ENCODE measurements around the gene PLEKHD1.
"Not testable (repeated sequence)": the region's sequence is repeated elsewhere in the genome, so short reads cannot be mapped to it uniquely, and the experiment has no call there.

Gene PLEKHD1

DNA sequence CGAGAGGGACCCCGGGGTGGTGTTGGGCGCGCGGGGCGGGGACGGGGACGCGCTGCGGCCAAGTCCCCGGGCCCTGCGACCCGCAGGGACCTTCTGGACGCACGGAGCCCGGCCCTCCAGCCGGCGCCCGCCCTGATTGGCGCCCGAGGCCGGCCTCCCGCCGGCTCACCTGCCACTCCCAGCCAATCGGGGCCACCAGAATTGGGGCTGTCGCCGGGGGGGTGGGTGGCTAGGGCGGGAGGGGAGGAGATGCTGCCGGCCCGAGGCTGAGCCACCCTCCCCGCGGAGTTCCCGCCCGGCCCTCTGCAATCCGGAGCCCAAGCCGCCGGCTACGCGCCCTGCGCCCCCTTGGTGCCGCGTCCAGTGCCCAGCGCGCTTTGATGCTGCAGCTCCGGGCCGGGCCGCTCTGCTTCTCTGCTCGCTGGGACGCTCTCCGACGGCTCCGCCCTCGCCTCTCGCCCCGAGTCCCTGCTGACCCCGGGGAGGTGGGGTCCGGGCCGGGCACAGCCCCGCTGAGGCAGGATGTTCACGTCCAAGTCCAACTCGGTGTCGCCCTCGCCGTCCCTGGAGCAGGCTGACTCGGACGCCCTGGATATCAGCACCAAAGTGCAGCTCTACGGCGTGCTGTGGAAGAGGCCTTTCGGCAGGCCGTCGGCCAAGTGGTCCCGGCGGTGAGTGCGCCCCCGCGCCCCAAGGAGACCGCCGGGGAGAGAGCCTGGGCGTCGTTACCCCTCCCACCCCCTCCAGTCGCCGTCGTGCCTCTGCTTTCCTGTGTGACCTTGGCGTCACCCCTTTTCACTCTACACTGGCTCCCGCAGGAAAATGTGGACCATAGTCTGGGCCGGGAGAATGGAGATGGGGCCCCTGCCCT, at the start of gene PLEKHD1:
Gene PLEKHD1, plus strand, starts transcription at position 285 of the 871 bp plus-strand sequence. Its CDS starts 238 bp downstream, at position 523.
- DNase-seq (ENCODE audit: low read depth, low spot score): no peak

- no peak for DNase-seq (ENCODE audit: low read depth, low spot score)
Observed at GRCh38 chr14:69439521-69440270, 44.8 kb upstream of the PLEKHD1 start.

- DNase-seq (ENCODE audit: low read depth, low spot score): no peak
Observed at GRCh38 chr14:69441948-69442347, 42.6 kb upstream of the PLEKHD1 start.

DNA sequence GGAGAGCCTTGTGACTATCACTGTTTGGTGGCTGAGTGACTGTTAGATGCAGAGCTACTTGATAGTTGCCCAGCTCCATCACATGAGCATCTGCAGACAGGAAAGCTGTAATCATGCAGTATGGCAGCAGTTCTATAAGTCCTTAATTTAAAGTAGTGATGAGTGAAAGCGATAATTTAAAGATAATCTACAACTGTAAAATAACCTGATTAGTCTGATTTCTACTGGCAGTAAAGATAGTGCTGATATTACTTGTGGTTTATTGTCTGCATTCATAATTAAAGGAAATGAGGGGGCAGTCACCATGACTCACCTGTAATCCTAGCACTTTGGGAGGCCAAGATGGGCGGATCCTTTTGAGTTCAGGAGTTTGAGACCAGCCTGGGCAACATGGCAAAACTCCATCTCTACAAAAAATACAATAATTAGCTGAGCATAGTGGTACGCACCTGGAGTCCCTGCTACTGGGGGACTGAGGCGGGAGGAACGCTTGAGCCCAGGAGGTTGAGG, 41.2 kb upstream of the PLEKHD1 start:
- DNase-seq (ENCODE audit: low read depth, low spot score): no peak

GRCh38 chr14:69449216-69449615, 35.3 kb upstream of the PLEKHD1 start:
- no peak for DNase-seq (ENCODE audit: low read depth, low spot score)

- no peak for DNase-seq (ENCODE audit: low read depth, low spot score)
Observed at GRCh38 chr14:69451941-69452340, 32.6 kb upstream of the PLEKHD1 start.

DNA sequence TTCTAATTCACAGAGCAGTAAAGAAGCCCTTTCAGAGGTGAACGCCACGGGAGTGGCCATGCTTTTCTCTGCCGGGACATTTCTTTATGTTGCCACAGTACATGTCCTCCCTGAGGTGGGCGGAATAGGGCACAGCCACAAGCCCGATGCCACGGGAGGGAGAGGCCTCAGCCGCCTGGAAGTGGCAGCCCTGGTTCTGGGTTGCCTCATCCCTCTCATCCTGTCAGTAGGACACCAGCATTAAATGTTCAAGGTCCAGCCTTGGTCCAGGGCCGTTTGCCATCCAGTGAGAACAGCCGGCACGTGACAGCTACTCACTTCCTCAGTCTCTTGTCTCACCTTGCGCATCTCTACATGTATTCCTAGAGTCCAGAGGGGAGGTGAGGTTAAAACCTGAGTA, 26.2 kb upstream of the PLEKHD1 start:
- DNase-seq (ENCODE audit: low read depth, low spot score): no peak

DNA sequence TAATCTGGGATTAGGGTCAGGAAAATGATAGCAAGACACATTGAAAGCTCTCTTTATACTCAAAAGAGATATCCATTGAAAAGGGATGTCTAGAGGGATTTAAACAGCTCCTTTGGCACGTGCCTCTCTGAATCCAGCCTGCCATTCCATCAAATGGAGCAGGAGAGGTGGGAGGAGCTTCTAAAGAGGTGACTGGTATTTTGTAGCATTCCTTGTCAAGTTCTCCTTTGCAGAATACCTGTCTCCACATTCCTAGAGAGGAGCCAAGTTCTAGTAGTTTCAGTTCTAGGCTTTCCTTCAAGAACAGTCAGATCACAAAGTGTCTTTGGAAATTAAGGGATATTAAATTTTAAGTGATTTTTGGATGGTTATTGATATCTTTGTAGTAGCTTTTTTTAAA, 25.4 kb upstream of the PLEKHD1 start:
- DNase-seq (ENCODE audit: low read depth, low spot score): no peak

- peak; percentile 11 for DNase-seq (ENCODE audit: low read depth, low spot score)
Observed at GRCh38 chr14:69460093-69460701, 24.3 kb upstream of the PLEKHD1 start.

- no peak for DNase-seq (ENCODE audit: low read depth, low spot score)
Observed at GRCh38 chr14:69464379-69464778, 20.1 kb upstream of the PLEKHD1 start.

- DNase-seq (ENCODE audit: low read depth, low spot score): no peak
Observed at GRCh38 chr14:69464829-69465228, 19.7 kb upstream of the PLEKHD1 start.

DNA sequence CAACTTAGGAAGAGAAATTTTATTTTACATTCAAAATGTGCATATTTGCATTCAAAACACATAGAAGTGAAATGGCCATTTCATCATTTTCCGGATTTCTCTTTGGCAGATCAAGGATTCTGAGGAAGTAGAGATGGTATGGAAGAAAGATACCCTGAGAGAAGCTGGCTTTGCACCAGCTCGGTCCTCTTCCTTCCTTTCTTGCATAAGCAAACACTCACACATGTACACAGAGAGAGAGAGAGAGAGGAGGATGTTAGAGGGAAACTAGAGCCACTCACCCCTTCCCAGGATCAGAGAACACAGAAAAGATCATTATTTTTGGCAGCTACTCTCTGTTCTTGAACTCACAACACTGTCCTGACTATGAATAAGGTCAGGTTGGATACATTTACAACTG, 15.6 kb upstream of the PLEKHD1 start:
- DNase-seq (ENCODE audit: low read depth, low spot score): no peak

DNA sequence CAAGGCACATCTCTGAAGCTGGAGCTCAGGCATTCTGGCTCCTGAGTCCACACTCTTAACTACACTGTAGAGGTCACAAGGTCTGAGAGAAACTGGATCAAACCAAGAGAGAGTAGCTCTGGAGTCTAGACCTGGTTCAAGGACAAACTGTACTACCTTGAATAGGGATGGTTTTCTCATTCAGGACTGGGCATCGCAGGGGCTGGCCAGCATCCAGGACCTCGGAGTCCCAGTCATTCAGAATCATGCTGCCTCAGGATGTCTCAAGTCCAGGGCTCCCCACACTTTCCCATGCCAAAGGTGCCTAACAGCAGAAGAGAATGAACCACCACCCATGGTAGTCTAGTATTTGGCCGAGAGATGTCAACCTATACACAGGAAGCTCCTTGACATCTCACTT, 13.1 kb upstream of the PLEKHD1 start:
- DNase-seq (ENCODE audit: low read depth, low spot score): no peak

DNA sequence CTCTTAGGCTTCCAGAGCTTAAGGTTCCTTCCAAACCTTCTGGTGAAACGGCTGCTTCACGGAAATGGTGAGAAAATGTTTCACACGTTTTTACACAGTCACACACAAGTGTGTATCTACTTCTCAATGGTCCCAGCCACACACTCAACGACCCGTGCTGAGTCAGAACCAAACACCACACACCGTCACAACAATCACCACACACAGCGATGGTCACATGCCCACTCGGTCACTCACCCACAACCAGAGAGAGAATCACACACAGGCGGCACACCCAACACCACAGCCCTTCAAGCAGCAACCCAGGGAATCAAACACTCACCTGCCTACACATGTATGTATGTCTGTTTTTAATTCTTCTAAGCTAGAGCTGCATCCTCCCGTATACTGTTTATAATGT, 12.6 kb upstream of the PLEKHD1 start:
- no peak for DNase-seq (ENCODE audit: low read depth, low spot score)

- no peak for DNase-seq (ENCODE audit: low read depth, low spot score)
Observed at GRCh38 chr14:69473260-69473659, 11.3 kb upstream of the PLEKHD1 start.

- no peak for DNase-seq (ENCODE audit: low read depth, low spot score)
Observed at GRCh38 chr14:69473946-69474345, 10.6 kb upstream of the PLEKHD1 start.

GRCh38 chr14:69475194-69475818, 9.2 kb upstream of the PLEKHD1 start:
- no peak for DNase-seq (ENCODE audit: low read depth, low spot score)

DNA sequence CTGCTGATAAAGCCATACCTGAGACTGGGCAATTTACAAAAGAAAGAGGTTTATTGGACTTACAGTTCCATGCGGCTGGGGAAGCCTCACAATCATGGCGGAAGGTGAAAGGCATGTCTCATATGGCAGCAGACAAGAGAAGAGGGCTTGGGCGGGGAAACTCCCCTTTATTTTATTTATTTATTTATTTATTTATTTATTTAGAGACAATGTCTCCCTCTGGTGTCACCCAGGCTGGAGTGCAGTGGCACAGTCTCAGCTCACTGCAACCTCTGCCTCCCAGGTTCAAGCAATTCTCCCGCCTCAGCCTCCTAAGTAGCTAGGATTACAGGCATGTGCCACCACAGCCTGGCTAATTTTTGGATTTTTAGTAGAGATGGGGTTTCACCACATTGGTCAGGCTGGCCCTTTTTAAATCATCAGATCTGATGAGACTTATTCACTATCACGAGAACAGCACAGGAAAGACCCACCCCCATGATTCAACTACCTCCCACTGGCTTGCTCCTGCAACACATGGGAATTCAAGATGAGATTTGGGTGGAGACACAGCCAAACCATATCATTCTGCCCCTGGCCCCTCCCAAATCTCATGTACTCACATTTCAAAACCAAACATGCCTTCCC, 7.6 kb upstream of the PLEKHD1 start:
- DNase-seq (ENCODE audit: low read depth, low spot score): not testable (repeated sequence)

DNA sequence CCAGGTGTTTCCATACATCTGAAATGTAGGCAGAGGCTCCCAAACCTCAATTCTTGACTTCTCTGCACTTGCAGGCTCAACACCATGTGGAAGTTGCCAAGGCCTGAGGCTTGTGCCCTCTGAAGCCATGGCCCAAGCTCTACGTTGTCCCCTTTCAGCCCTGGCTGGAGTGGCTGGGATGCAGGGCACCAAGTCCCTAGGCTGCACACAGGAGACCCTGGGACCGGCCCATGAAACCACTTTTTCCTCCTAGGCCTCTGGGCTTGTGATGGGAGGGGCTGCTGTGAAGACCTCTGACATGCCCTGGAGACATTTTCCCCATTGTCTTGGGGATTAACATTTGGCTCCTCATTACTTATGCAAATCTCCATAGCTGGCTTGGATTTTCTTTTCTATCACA, 6.5 kb upstream of the PLEKHD1 start:
- DNase-seq (ENCODE audit: low read depth, low spot score): not testable (repeated sequence)

DNA sequence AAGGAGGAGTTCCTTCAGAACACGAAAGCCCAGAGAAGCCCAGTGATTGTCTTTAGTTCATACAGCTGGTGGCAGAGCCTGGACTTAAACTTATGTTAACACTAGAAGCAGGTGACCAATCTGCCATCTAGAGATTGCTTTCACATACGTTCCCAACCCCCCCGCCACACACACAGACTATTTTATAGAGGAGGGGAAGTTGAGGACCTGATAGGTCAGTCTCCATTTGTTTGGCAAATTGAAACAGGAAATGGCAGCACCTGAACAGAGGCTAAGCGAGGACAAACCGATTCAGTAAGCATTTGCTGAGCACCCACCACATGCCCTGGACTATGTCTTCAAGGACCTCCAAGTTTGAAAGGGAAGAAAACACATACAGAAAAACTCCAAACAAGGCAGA, 4.8 kb upstream of the PLEKHD1 start:
- no peak for DNase-seq (ENCODE audit: low read depth, low spot score)

DNA sequence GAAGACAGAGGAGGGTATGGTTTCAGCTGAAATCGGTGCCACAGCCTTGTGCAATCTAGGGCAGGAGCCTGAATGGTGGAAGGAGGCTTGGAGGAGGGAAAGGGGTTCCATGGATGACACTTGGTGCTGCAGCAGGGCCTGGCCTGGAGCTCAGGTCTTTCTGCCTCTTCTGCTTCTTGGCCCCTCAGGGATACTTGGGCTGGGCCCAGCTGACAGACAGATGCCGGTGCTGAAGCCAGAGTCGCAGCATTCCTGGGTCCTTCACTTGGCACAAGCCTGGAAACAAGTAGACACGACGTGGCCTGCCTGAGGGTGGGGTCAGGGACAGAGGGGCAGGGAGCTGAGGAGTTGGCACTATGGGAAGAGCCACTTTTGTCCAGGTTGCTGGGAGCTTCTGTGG, 4.4 kb upstream of the PLEKHD1 start:
- DNase-seq (ENCODE audit: low read depth, low spot score): no peak
